GM21381 (cell line): Measurements from ENCODE around the gene ALG9.

Source experiments
- ATAC-seq: cut with Tn5 transposase; IDR thresholded peaks from one replicate; pipeline ENCODE4 v1.9.1; 2021; ENCODE audit warnings: mild to moderate bottlenecking, moderate library complexity; ENCODE audit not compliant: unreplicated experiment

The ALG9 gene

DNA sequence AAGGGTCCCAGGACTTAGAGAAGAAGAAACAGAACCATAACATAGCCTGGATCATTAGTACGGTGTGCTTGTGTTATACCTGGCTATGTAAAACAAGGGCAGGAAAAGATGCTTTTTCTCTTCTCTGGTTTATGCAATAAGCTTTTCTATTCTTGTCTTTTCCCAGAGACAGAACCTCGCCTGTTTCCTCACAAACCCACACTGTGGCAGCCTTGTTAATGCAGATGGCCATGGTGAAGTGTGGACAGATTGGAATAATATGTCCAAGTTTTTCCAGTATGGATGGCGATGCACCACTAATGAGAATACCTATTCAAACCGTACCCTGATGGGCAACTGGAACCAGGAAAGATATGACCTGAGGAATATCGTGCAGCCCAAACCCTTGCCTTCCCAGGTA, 10.8 kb upstream of the ALG9 start:
- no peak for ATAC-seq

- no peak for ATAC-seq
Measured at GRCh38 chr11:111879637-111879960, 8.2 kb upstream of the ALG9 start.

DNA sequence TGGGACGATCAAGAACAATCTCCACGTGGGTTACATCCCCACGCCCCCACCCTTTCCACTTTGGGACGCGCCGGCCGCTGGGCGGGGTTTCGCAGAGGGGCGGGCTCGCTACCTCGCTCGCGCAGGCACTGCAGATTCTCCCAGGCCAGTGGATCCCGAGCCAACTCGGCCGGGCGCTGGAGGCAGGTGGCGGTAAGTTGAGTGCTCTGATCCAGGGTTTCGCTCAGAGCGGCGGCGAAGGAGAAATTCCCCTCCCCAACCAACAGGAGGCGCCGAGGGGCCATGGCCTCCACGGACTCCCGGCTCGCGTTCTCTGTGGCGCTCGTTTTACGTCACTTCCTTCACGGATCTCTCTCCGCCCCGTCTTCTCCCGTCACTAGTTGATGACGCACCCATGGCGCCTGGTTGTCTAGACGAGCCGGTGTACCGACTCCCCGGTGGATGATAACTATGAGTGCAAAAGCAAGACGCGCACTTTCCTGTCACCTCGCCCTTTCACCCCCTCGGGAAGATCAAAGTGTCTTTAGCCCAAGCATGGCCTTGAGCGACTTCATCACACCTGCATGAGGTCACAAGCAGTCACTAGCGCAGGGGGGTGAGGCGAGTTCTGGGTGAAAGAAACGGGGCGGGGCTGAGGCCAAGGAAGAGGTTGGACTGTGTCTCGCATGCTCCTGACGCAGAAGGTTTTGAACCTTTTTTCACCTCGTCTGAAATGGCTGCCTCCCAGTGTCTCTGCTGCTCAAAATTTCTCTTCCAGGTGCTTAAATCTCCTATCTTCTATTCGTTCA, 7.7 kb upstream of the ALG9 start, which contains the start of the genes CFAP68 and FDXACB1:
CFAP68 (plus strand) TSS at position 693 of the 788 bp plus-strand sequence; CDS start at position 713, 20 bp downstream.
FDXACB1 (minus strand) TSS at position 317 of the 788 bp plus-strand sequence; CDS start at position 284, 33 bp downstream.
- ATAC-seq: peak; percentile 90

DNA sequence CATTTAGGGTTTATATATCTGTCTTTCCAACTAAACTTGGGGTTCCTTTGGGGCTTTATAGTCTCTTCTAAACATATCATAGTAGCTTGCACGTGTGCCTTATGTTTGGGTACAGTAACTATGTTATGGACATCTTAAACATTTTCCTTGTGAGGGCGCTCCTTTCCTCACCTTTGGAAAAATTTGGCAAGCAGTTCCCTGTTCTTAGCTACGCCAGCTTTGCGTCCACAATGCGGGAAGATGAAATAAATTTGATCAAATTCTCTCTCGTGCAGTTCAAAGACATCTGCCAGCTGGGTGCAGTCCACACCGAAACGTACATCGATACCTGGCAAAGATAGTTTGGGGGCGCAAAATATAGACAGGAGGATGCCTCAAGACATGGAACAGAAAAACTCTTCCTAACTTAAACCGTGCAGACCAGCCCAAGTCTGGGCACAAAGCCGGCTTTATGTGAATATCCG, 7.0 kb upstream of the ALG9 start:
- peak; percentile 8 for ATAC-seq

DNA sequence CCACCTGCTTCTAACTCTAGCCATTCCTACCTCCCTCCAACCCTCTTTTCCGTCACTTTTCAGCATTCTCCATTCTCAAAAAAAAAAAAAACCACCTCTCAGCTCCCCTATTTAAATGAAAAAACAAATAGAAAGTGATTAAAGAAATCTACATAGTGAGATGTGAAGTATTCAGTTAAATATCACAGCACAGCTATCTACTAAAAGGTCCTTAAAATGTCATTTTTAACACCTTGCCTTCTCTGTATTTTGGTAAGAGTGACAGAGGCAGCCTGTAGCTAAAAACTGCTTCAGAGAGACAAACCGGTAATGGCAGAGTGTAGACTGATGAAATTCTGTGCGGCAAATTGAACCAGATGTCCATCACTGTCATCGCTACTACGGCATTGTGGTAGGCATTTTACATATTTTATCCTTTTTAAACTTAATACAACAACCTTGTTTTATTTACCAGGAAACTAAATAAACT, 346 bp upstream of the ALG9 start:
- ATAC-seq: no peak

DNA sequence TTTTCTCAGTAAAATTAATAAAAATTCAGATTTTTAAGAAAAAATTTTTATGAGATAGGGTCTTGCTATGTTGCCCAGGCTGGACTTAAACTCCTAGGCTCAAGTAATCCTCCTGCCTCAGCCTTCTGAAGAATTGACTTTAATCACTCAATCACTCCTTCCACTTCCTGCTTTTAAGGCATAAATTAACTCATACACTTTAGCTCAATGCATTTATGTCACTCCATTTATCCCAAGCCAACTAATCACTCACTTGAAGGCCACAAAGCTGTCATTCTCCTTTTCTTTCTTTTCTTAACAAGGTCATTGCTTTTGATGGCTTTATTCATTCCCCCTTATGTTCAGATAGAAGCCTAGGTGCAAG, 877 bp downstream of the ALG9 start:
- no peak for ATAC-seq

DNA sequence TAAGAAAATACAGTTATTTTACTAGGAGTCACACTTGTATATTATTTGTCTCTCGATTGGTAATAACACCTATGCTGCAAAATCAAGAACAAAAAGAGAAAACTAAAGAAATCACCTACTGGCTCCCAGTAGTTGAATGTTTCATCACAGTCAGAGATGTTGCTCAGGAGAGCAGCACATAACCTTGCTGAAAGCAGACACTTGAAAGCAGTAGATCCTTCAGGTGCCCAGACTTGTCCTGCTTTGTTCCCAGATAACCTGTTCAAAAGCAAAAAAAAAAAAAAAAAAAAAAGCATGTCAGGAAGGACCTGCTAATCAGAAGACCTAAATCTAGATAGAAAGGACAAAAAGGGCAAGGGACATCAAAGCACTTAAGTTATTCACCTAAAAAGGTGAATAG, 1.3 kb downstream of the ALG9 start:
- no peak for ATAC-seq

GRCh38 chr11:111860257-111860656, 11.1 kb downstream of the ALG9 start:
- no peak for ATAC-seq

DNA sequence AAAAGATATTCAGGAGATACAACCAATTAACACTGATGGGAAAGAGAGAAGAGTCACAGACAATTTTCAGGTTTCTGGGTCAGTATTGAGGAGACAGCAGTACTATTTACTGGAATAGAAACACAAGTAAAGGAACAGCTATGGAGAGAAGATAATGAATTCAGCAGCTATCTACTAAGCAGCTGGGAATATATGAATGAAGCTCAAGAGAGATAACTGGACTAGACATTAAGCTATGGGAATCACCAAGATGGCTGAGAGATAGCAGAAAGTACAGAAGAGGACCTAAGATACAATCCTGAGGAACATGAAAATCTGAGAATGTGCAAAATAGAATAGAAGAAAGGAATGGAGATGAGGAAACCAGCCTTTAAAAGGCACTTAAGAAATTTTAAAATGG, 15.9 kb downstream of the ALG9 start:
- ATAC-seq: no peak

DNA sequence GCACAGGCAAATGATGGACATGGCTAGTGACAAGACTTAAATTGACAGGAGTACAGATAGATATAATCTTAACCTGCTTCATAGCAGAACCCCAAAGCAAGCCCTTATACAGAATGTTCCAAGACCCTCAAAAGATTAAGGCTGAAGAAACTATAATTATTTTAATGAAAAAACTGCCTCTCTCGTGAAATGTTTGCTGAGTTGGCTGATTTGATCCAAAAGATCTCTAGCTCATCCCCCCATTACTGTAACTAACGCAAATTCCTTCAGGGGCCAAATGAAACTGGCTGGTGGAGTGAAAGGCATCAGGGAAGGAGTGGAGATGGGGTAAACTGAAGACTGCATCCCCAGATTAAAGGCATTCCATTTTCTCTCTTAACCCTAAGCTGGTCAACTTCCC, 19.3 kb downstream of the ALG9 start:
- no peak for ATAC-seq

DNA sequence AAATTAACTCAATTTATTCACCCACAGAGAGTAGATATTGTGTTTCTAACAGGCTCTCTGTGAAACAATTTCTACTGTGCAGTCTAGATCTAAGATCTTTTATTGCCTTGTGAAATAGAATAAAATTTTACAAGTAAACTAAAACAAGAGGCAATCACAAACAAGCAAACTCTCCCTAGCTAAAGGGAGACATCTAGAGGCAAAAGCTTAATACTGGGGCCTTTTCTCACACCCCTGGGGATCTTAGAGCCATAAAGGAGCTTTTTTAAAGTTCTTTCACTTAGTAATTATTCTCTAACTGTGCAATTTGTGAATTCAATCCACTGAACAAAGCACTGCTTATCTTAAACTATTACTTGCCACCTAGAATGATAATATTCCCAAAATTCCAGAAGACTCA, 19.7 kb downstream of the ALG9 start:
- ATAC-seq: no peak

DNA sequence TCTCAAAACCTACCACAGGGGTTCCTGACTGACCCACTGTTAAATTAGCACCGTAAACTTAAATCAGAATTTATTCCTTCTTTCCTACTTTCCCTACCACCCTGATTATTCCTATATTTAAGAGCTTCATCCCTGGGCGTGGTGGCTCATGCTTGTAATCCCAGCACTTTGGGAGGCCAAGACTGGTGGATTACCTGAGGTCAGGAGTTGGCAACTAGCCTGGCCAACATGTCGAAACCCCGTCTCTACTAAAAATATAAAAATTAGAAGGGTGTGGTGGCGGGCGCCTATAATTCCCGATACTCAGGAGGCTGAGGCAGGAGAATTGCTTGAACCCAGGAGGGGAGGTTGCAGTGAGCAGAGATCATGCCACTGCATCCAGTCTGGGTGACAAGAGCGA, 20.3 kb downstream of the ALG9 start:
- no peak for ATAC-seq

DNA sequence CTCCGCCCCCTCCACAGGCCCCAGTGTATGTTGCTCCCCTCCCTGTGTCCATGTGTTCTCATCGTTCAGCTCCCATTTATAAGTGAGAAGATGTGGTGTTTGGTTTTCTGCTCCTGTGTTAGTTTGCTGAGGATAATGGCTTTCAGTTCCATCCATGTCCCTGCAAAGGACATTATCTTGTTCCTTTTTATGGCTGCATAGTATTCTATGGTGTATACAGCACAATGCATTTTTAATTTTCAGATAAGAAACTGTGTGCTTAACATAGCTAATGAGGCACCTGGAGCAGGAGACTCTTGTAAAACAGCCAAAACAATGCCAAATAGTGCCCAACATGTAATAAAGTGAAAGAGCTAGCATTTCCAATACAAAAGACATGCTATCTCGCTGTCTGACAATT, 21.8 kb downstream of the ALG9 start:
- ATAC-seq: no peak

DNA sequence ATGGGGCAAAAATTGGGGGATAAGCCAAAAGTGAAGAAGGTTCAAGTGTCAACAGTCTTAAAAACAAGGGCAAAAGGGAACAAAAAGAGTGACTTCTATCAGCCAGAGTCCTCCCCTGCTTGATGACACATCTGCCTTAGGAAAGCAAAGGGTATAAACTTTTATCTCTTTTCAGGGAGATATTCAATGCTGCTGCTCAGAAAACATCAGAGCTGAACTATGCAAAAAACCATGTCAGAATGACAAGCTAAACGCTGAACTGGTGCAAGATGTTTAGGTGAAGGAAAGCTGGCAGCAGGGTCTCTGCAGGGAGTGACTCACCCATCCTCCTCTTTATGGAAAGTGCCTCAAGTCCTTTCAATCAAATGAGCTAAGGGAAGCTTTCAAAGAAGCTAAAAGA, 24.7 kb downstream of the ALG9 start:
- ATAC-seq: no peak

- ATAC-seq: no peak
Measured at GRCh38 chr11:111846063-111846462, 25.3 kb downstream of the ALG9 start.

DNA sequence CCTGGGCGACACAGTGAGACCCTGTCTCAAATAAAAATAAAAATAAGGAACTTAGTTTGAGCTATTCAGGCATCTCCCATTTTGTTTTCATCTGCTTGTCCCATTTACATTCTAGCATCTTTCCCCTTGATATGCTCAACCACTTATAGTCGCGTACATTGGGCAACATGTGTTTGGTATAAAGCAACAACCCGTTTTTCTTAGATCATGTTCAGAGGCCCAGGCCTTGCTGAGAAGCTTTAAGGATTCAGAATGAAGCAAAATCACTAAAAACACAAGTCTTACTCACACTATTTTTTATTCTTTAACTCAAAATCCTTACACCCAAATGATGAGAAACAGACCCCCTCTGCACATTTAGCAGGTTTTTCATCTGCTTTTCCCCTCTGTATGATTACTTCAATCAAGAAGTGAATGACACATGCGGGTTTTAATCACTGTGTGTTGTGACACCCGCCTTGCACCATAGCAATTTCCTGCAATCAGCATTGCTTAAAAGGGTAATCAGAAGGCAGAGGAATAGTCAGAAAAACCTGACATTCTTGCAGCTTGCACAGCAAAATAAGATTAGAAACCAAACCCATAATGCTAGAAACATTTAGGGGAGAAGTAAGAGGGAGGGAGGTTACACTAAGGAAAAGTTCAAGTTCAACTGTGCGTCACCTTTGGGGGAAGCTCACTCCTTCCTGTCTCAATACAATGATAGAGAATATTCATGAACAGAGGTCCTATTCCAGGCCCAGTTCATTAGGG, 25.9 kb downstream of the ALG9 start:
- no peak for ATAC-seq

- ATAC-seq: no peak
Measured at GRCh38 chr11:111843661-111844060, 27.7 kb downstream of the ALG9 start.

GRCh38 chr11:111841370-111842053, 29.9 kb downstream of the ALG9 start:
- no peak for ATAC-seq

- no peak for ATAC-seq
Measured at GRCh38 chr11:111840143-111840542, 31.2 kb downstream of the ALG9 start.

- ATAC-seq: no peak
Measured at GRCh38 chr11:111838054-111838453, 33.3 kb downstream of the ALG9 start.

- ATAC-seq: no peak
Measured at GRCh38 chr11:111837366-111837891, 34.0 kb downstream of the ALG9 start.
